GM23338 (cell line): ENCODE results near the gene PRR36.
"Not testable (repeated sequence)": the region's sequence is repeated elsewhere in the genome, so short reads cannot be mapped to it uniquely, and the experiment has no call there.

Experiments used
- CREB1 ChIP-seq: fragments of 250-450 bp; sonication (Bioruptor Pico); IDR thresholded peaks from 2 replicates; pipeline ENCODE4 v1.5.0; 2020; ENCODE audit warnings: low read depth, mild to moderate bottlenecking, moderate library complexity
- CTCF ChIP-seq, 2 experiments: fragments of 200-600 bp in 1 of 2; sonication (generic) in 1 of 2; conservative IDR thresholded peaks; 2 replicates each; pipeline versions ENCODE4 v1.5.1 to v1.6.1; 2016 to 2017; ENCODE audit warnings: antibody characterized with exemption in 2 of 2, low read depth in 2 of 2, mild to moderate bottlenecking in 2 of 2, moderate library complexity in 1 of 2
- ETS1 ChIP-seq: IDR thresholded peaks from 2 replicates; pipeline ENCODE4 v1.6.1; 2016; ENCODE audit warnings: antibody characterized with exemption
- EZH2 ChIP-seq: fragments of 200-600 bp; sonication (generic); IDR thresholded peaks from one replicate; pipeline ENCODE4 v1.8.0; 2017; ENCODE audit warnings: antibody characterized with exemption, mild to moderate bottlenecking, low read depth; ENCODE audit not compliant: unreplicated experiment
- EZH2phosphoT487 ChIP-seq: fragments of 200-600 bp; sonication (generic); IDR thresholded peaks from one replicate; pipeline ENCODE4 v1.8.1; 2018; ENCODE audit warnings: antibody characterized with exemption; ENCODE audit not compliant: unreplicated experiment
- JUNB ChIP-seq: IDR thresholded peaks from one replicate; pipeline ENCODE4 v1.6.1; 2016; ENCODE audit warnings: antibody characterized with exemption; ENCODE audit not compliant: unreplicated experiment
- POLR2AphosphoS5 ChIP-seq: IDR thresholded peaks from 2 replicates; pipeline ENCODE4 v1.6.1; 2016; ENCODE audit warnings: antibody characterized with exemption, low read depth
- STAT1 ChIP-seq: IDR thresholded peaks from one replicate; pipeline ENCODE4 v1.6.1; 2016; ENCODE audit warnings: antibody characterized with exemption; ENCODE audit not compliant: unreplicated experiment
- ZNF114 ChIP-seq: fragments of 250-450 bp; sonication (Bioruptor Pico); IDR thresholded peaks from 2 replicates; pipeline ENCODE4 v1.5.0; 2020; ENCODE audit warnings: mild to moderate bottlenecking, moderate library complexity
- ZNF331 ChIP-seq: fragments of 250-450 bp; sonication (Bioruptor Pico); IDR thresholded peaks from 2 replicates; pipeline ENCODE4 v1.5.0; 2020; ENCODE audit warnings: low read depth, mild to moderate bottlenecking, moderate library complexity
- TF ChIP-seq, protein P1 (sequence below): IDR thresholded peaks from one replicate; pipeline ENCODE4 v1.6.1; 2018; ENCODE audit warnings: antibody characterized with exemption; ENCODE audit not compliant: unreplicated experiment

- TF ChIP-seq CTCF (conservative IDR thresholded peaks at IDR 0.05; ENCODE audit: low read depth in 2 of 2); EZH2; EZH2phosphoT487; POLR2AphosphoS5; ZNF331; STAT1; ETS1; ZNF114; CREB1; JUNB: not testable (repeated sequence)
- TF ChIP-seq, protein P1, sequence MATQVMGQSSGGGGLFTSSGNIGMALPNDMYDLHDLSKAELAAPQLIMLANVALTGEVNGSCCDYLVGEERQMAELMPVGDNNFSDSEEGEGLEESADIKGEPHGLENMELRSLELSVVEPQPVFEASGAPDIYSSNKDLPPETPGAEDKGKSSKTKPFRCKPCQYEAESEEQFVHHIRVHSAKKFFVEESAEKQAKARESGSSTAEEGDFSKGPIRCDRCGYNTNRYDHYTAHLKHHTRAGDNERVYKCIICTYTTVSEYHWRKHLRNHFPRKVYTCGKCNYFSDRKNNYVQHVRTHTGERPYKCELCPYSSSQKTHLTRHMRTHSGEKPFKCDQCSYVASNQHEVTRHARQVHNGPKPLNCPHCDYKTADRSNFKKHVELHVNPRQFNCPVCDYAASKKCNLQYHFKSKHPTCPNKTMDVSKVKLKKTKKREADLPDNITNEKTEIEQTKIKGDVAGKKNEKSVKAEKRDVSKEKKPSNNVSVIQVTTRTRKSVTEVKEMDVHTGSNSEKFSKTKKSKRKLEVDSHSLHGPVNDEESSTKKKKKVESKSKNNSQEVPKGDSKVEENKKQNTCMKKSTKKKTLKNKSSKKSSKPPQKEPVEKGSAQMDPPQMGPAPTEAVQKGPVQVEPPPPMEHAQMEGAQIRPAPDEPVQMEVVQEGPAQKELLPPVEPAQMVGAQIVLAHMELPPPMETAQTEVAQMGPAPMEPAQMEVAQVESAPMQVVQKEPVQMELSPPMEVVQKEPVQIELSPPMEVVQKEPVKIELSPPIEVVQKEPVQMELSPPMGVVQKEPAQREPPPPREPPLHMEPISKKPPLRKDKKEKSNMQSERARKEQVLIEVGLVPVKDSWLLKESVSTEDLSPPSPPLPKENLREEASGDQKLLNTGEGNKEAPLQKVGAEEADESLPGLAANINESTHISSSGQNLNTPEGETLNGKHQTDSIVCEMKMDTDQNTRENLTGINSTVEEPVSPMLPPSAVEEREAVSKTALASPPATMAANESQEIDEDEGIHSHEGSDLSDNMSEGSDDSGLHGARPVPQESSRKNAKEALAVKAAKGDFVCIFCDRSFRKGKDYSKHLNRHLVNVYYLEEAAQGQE, result not testable (repeated sequence)
Observed at GRCh38 chr19:7859087-7859486, 15.1 kb downstream of the PRR36 start.
